Measurements from ENCODE around the gene DDC. TPM values are rescaled to one million over a fixed set of nuclear protein-coding genes. Genes with fewer than 3 reads are reported as not detected.

DDC gene
- total and polyA plus RNA-seq, 2 donors (not counting 3 experiments of a cell fraction or from before 2014, with no cell fraction given): not detected

GRCh38 chr7:50454968-50455367 is 110.2 kb downstream of the DDC start:
- DNase-seq (ENCODE audit: low read depth, low spot score) (no peak), FAIRE-seq (no peak)
- Histone ChIP-seq H3K27ac (ENCODE audit: insufficient read depth, low read depth, low read length) (no peak overlapping the region), H3K4me1 (ENCODE audit: control insufficient read depth, extremely low read depth, insufficient read depth, low read length) (peaks cover 6% of the 10 kb centered on the region), H3K4me3 (replicated peaks in 1 of 3; ENCODE audit: insufficient read depth in 1 of 3, low read depth in 1 of 3, low read length in 3 of 3) (no peak overlapping the region), H3K4me2 (ENCODE audit: insufficient read depth, low read length) (no peak overlapping the region), H4K20me1 (replicated peaks; ENCODE audit: control insufficient read depth, extremely low read depth, insufficient read depth, low read length) (no peaks in the 10 kb centered on the region), H3K9me1 (replicated peaks; ENCODE audit: control insufficient read depth, extremely low read depth, insufficient read depth, low read length) (no peaks in the 10 kb centered on the region), H2AFZ (ENCODE audit: low read depth, low read length) (no peak overlapping the region), H3K9ac (replicated peaks; ENCODE audit: extremely low read depth, insufficient read depth, low read length) (no peak overlapping the region), H3K27me3 (ENCODE audit: control insufficient read depth in 2 of 2, insufficient read depth in 2 of 2, low read length in 2 of 2) (peaks cover 10 to 23% of the 10 kb centered on the region in 2 experiments), H3K9me3 (replicated peaks; ENCODE audit: control insufficient read depth, insufficient read depth, low read length) (no peaks in the 10 kb centered on the region), H3K79me2 (ENCODE audit: control insufficient read depth, insufficient read depth, low read length) (peaks cover 2% of the 10 kb centered on the region), H3K36me3 (ENCODE audit: control insufficient read depth in 2 of 2, extremely low read depth in 1 of 2, insufficient read depth in 2 of 2, low read length in 2 of 2) (no peaks in the 10 kb centered on the region)
- intact Hi-C loops (cut with micrococcal nuclease): no loop called here
- dilution Hi-C loops (cut with MboI; ENCODE audit: extremely low pct_ligation_motif_present, low sequenced_read_pairs): no loop called here
- POLR2A ChIA-PET: no interaction called here
- BruUV-seq (replicated peaks): no TSS peak
- CTCF ChIA-PET: no interaction called here
- no peak for TF ChIP-seq FOS (IDR thresholded peaks at IDR 0.05; ENCODE audit: borderline replicate concordance, insufficient read depth, low read length)
- TF ChIP-seq MYC (IDR thresholded peaks at IDR 0.05; ENCODE audit: low read depth, low read length): no peak
- TF ChIP-seq GATA2 (IDR thresholded peaks at IDR 0.05; ENCODE audit: insufficient read depth, insufficient read length, low read depth, low read length): no peak
- TF ChIP-seq JUN (IDR thresholded peaks at IDR 0.05; ENCODE audit: borderline replicate concordance, insufficient read depth, insufficient read length, low read depth): no peak
- TF ChIP-seq POLR2A (IDR thresholded peaks at IDR 0.05; ENCODE audit: low read depth, low read length): no peak
- no peak for TF ChIP-seq POLR2AphosphoS5 (IDR thresholded peaks at IDR 0.05; ENCODE audit: insufficient read depth, low read depth, low read length)
- no peak for TF ChIP-seq CTCF (IDR thresholded peaks at IDR 0.05; ENCODE audit: extremely low read depth in 1 of 2, insufficient read depth in 1 of 2, low read depth in 1 of 2, low read length in 2 of 2)
- TF ChIP-seq EZH2 (IDR thresholded peaks at IDR 0.05; ENCODE audit: borderline replicate concordance, low read depth, low read length, severe bottlenecking): no peak
- no peak for TF ChIP-seq MAX (IDR thresholded peaks at IDR 0.05; ENCODE audit: insufficient read depth, insufficient read length)
